Activated gamma-delta T cell (primary cell): ENCODE results near the gene PPP1R14C.

Experiments used
- DNase-seq: peaks from one replicate; lab custom pipeline; 2025; lab: John Stamatoyannopoulos, UW

The PPP1R14C gene

DNA sequence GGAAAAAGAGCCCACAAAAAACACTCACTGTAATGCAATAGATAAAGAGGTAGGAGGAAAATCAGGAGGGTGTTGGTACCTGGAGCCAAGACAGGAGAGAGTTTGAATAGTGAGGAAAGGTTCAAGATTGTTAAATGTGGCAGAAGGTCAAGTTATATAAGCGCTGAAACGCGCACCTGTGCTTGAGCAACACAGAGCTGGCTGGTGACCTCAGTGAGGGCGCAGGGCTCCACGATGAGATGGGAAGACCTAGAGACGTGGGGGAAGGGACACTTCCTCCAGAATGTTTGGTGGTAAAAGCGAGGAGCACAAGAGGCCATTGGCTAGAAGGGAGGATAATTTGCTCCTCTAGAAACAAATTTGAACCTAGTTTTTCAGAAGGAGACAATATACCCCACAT, 4.2 kb upstream of the PPP1R14C start:
- DNase-seq, result no peak

DNA sequence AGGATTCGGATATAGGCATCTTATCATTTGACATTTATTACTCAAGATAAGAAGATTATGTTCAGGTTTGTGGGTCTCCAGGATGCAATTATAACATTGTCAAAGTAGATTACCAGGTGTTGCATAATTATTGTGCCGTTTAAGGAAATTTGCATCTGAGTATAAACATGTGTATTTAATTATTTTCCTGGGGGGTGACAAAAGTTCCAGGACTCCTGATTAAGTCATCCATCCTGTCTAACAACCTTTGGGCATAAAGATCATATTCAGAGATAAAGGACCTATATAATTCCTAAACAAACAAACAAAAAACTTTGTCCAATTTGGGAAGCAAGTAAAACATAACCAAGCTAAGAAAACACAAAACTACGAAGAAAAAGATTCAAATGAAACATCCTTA, 3.3 kb upstream of the PPP1R14C start:
- DNase-seq, result no peak

DNA sequence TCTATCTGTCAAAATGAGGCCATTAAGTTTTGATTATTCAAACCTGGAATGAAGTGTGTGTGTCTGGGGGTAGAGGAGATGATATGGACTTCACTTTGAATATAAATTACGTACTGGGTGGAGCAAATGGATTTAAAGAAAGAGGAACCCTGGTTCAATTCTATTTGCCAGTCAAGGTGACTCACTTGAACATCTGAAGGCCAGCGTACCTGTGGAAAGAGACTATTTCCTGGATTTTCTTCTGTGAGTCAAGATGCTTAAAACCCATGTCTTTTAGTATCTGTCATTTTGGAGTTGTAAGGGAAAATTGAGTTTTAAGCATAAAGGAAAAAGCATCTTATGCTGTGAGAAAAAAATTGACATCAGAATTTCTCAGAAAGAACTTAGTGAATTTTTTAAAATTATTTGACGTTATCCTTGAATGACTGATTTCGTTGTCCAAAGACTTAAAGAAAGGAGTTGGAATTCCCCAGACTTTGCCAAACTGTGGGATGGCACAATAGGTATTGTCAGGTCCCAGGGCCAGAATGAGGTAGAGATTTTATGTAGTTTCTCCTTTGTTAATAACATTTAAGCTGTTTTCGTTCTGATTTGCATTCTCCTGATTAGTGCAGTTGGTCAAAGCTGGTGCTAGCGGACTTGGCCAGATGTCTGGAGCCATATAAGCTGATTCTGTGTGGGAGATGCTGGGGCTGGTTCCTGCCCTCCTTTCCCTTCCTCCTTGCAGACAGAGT, 2.4 kb upstream of the PPP1R14C start:
- DNase-seq, result no peak

- no peak for DNase-seq
Measured at GRCh38 chr6:150142097-150142669, 661 bp upstream of the PPP1R14C start.

GRCh38 chr6:150143516-150144293, 861 bp downstream of the PPP1R14C start:
- DNase-seq, result no peak

DNA sequence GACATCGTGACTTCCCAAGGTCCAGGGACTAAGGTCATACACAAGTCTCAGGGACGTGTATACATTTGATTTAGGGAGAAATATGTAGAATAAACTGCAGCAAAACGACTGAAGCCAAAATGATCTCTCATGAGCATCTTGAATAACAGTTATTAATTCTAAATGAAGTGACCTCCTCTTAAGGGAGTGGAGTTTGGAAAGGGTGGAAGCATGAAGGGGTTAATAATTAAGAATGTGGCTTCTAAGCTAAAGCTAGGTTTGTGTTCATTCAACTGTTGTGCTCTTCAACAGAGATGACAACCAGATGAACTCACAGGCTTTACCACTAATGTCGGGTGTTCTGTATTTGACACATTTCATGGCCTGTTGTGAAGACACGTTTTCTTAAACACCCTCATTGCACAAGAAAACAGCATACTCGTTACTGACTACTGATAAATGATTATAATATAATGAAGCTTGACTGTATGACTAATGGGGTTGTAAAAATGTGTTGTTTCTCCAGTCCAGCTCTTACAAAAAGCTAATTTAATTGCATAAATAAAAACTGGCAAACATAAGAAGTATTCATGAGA, 1.5 kb downstream of the PPP1R14C start:
- no peak for DNase-seq

GRCh38 chr6:150145427-150145826, 2.6 kb downstream of the PPP1R14C start:
- DNase-seq, result no peak

- no peak for DNase-seq
Measured at GRCh38 chr6:150145830-150146229, 3.0 kb downstream of the PPP1R14C start.

DNA sequence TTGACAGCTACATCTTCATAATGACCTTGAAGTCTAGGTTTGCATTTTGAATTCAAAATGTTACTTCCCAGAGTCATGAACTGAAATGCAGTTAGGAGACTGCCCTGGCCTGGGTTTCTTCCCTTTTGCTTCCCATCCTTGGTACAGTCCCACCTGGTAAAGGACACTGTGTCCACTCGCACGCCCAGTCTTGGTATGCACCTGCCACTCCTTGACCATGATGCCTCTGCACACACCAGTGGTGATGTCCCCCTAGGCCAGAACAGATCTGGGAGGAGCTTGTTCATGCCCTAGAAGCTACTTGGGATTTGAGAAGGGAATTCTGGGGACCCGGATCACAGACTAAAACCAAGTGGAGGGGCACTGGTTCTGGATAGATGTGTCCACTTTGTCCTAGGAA, 3.6 kb downstream of the PPP1R14C start:
- no peak for DNase-seq

GRCh38 chr6:150149146-150149545, 6.3 kb downstream of the PPP1R14C start:
- DNase-seq, result no peak

DNA sequence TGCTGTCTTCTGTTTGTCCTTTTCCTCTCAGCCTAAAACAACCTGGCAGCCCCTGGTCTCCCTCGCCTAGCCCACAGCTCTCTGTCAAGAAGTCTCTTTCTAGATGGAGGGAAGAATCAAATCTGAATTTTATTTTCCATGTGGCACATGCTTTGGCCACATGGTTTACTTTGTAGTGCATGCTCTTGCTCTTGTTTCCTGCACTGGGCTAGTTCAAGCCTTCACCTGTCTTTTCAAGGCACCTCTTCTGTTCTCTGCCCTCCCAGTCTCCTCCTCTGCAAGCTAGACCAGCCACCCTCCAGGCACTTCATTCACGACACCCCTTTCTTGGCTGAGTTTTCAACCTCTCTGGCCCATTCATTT, 7.6 kb downstream of the PPP1R14C start:
- DNase-seq, result no peak

GRCh38 chr6:150150821-150151646, 8.2 kb downstream of the PPP1R14C start:
- no peak for DNase-seq

GRCh38 chr6:150152891-150153876, 10.3 kb downstream of the PPP1R14C start:
- DNase-seq, result no peak

- DNase-seq, result no peak
Measured at GRCh38 chr6:150153905-150154492, 11.2 kb downstream of the PPP1R14C start.

- no peak for DNase-seq
Measured at GRCh38 chr6:150156460-150156859, 13.6 kb downstream of the PPP1R14C start.

DNA sequence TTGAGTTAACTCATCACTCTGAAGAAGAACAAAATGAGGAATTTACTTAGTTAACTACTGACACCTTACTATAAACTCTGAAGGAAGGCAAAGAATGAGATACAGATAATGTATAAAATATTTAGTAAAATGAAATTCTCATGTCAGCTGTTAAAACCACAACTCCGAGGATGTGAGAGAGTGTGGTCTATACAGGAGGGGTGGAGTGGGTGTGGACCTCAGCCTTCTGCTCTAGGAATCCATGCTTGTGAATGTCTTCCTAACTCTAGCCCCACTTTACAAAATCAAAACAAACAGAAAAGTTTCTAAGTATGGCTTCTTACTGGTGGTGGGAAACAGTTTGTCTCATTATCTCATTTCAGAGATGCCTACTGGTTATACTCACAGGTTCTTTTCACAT, 14.2 kb downstream of the PPP1R14C start:
- DNase-seq, result no peak

GRCh38 chr6:150159757-150160156, 16.9 kb downstream of the PPP1R14C start:
- DNase-seq, result no peak

GRCh38 chr6:150163970-150164369, 21.1 kb downstream of the PPP1R14C start:
- DNase-seq, result no peak

GRCh38 chr6:150165020-150165702, 22.3 kb downstream of the PPP1R14C start:
- no peak for DNase-seq

DNA sequence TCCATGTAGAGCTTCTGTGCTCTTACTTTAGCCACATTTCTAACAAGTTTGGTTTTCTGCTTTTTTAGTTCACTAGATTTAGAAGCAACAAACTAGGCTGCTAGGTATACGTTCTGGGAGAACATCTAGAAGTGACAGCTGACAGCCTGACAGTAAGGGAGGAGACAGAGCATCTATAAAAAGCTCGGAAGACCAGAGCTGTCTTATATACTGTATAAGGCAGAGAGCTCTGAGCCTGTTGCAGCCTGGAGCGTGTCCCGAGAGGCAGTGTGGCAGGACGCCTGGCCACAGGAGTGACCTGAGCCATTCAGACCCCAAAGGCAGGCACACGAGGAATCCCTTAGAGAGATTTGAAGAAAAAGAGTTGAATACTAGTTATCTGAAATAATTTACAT, 24.6 kb downstream of the PPP1R14C start:
- DNase-seq, result no peak
